Stimulated activated CD8-positive, alpha-beta memory T cell treated with anti-CD3 and anti-CD28 coated beads, Interleukin-15, amount 100 ng/mL, for 48 hours (primary cell): Measurements from ENCODE around the gene ADGRG4.

ENCODE experiments used
- DNase-seq, 2 donors: peaks; one replicate each; pipeline ENCODE4 v3.0.0-alpha.2; 2020; ENCODE audit warnings: low read depth in 2 of 2

ADGRG4 gene

DNA sequence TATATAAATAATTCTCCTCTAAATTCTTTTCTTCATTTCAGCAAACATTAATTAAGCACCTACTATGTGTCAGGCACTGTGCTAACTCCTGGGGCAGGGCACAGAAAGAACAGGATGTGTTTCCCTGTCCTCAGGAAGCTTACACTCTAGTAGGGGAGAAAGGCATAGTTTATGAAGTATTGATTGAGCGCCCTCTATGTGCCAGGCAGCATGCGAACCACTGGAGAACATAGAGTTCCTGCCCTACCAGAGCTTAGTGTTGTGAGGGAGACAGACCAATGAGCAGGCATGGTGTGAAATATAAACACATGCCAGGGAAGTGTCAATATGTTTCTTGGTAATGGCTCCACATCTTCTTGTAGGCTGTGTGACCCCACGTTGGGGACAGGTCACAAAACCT, 3.7 kb downstream of the ADGRG4 start:
- DNase-seq: no peak

DNA sequence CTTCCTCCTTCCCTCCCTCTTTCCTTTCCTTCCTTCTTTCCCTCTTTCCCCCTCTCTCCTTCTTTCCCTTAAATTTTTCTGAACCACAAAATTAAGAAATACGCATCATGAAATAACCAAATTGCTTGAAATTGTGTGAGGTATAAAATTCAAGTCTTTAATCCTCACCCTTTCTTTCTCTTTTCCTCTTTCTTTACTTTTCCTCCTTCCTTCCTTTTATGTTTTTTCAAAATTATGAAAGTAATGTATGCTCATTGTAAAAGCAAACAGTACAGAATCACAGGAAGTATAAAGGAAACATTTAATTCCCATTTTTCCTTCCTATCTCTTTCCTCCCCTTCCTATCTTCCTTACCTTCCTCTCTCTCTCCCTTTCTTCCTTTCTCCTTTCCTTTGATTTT, 5.4 kb downstream of the ADGRG4 start:
- no peak for DNase-seq

DNA sequence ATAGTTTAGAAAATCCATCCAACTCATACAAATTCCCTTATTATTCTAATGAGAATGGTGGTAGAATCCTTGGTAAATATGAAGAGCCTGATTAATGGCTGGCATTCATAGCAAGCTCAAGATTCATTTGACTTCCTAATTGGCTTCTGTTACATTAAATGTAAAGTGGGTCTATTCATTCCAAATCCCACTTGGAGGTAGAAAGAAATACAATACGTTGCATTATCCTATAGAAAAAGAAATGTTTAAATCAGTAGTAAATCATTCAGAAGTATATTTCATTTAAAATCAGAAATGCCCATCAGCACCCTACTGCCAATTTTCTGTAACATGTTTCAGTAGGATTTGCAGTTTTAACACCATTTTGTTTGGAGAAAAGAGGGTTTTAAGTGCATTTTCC, 6.7 kb downstream of the ADGRG4 start:
- no peak for DNase-seq

DNA sequence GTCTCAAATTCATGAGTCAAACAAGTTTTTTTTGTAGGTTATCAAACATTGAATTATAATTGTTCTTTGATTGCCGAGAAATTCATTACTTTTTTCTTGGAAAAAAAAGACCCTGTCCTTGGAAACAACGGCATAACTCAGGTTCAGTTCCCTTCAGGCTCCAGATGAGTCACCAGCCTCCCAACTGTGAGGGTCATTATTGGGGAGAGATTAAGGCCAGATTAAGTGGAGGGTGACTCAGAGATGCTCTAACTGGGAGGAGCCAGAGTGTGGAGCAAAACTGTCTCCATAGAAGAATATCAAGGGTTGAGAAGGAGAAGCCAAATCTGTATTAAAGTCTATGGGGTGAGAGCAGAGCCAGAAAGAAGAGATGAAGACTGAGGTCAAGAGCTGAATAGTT, 9.6 kb downstream of the ADGRG4 start:
- DNase-seq: no peak

DNA sequence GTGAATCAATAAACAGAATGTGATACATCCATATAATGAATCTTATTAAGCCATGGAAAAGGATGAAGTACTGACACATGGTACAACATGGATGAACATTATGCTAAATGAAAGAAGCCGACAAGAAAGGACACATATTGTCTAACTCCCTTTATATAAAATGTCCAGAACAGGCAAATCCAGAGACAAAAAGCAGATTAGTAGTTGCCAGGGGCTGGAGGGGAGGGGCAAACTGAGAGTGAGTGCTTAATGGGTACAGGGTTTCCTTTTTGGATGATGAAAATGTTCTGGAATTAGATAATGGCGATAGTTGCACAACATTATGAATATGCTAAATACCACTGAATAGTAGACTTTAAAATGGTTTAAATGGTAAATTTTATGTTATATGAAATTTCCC, 17.4 kb downstream of the ADGRG4 start:
- no peak for DNase-seq

DNA sequence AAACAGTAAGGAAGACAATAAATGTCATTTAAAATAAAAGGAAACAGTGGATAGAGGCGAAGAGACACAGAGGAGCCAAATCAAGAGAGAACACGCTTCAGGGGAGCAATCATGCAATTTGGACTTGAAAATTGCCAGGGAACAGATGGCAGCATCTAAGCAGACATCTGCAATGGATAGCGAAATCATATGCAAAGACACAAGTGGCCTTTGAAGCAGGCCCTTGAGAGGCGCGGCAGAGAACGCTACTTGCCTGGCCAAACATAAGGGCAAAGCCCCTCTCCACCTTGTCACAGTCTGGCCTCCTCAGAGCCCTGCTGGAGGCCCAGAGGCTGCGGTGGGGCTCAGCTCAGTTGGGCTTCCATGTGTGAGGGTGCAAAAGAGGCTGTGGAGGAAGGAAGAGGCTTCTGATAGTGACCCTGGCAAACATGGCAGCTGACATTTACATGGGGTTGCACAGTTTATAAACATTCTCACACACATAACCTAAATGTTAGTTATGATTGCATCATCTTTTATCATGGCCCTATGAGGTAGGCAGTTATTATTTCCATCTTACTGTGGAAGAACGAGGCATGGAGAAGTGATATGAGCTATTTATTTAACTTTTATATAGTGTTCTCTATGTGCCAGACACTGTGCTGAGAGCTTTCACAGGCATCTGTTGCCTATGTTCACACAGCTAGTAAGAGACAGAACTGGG, 18.3 kb downstream of the ADGRG4 start:
- DNase-seq: no peak

DNA sequence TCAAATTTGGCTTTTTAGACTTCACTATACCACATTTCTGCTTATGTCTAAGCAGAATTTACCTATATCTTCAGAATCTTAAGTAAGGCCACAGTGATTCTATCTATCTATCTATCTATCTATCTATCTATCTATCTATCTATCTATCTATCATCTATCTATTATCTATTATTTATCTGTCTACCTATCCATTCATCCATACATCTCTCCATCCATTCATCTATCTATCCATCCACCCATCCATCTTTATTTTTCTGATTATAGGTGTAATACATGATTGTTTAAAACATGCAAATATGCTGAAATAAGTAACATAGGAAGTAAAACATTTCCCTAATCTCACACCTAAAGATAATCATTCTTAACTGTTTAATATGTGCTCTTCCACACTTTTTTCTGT, 18.8 kb downstream of the ADGRG4 start:
- no peak for DNase-seq

DNA sequence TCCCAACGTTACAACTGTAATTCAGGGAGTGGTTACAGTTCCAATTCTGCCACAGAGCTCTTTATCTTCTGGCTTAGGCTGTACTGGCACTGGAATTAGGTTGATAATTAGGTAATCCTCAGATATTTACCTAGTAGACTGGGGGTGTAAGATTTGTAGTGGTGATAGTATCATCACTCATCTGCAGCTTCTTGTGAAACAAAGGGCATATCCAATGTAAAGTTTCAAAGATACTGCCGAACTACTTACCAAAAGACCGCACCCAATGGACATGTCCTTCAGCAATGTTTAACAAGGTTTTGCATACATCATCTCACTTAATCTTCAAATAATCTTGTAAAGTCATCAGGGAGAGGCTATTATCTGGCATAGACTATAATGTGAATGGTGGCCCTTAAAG, 20.8 kb downstream of the ADGRG4 start:
- DNase-seq: no peak

DNA sequence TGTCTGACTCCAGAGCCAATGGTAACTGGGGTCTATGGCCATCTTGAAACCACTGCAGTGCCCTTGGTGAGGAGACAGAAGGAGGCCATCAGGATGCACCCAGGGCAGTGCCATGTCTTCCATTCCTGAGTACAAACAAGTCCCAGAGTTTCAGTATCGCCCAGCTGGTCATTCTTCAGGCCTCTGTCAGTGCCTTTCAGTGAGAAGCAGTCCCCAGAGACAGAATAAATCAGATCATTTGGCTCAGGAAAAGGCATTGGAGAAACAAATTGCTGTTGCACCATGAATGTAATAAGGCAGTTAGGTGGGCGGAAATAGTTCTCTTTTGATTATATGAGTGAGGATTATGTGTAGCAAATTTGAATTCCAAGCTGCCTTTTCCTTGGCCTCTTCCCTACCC, 21.3 kb downstream of the ADGRG4 start:
- no peak for DNase-seq

DNA sequence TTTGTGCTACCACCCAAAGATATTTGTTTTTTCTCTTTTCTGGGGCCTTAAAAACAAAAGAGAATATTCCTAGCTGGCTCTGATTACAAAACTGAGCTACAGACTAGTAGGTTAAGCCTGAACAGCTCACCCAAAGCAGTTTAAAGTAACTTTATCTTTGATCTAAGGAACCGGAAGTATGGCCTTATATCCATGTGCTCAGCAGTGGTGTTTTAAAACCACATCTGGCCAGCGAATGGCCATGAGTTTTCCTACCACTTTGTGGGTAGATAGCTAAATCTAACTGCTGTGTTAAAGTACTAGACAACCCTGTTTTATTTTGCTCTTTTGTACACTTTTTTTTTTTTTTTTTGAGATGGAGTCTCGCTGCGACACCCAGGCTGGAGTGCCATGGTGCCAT, 24.6 kb downstream of the ADGRG4 start:
- DNase-seq: no peak

DNA sequence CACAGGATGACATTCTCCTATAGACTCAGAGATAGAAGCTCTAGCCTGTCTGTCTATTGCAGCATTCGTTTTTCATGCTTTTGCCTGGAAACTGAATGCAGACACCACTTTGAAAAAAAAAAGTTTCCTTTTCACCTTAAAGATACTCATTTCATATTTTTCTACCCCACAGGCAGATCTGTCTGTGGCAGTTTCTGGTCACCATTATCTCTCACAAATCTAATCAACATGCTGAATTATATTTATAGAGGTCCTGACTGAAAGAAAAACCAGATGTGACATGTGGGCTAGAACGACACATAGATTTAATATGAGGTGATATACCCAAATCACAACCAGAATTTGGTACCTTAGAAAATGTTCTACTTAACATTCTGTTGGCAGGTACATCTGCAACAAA, 28.2 kb downstream of the ADGRG4 start:
- no peak for DNase-seq

DNA sequence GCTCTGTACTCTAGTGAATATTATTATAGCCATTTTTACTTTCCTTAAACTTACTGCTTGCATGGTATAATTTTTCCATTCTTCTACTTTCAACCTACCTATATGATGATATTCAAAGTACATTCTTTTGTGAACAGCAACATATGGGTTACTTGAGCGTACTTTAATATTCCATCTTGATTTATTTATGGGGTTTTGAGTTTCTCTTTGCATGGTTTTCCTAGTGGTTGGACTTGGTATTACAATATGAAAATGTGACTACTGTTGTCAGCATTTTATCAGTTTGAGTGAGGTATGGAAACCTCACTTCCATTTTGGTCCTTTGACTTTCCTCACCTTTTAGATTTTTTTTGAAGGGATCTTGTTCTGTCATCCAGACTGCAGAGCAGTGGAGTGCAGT, 35.9 kb downstream of the ADGRG4 start:
- DNase-seq: no peak

DNA sequence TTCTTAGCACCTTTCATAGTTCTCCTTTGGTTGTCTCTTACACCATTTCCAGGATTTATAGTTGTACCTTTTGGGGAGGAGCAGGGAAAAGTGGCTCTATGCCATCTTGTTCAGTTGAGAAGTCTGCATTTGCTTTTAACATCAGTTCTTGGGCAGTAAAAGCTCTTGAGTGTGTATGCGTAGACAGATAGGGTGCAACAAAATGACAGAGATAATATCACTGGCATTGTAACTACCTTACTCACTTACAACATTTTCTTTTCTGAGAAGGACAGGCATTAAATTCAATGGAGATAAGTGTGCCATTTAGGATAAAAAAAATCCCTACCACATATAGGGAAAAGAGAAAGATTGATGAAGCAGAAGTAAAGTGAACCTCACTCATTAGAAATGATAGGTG, 38.9 kb downstream of the ADGRG4 start:
- no peak for DNase-seq

DNA sequence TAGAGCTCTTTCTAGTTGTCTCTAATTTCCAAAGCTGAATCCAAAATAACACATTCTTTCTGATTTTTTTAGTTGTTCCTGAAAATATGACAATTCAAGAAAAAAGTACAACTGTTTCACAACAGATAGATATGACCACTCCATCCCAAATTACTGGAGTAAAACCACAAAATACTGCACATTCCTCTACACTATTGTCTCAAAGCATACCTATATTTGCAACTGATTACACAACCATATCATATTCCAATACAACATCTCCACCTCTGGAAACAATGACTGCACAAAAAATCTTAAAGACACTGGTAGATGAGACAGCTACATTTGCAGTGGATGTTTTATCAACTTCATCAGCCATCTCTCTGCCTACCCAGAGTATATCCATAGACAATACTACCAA, 43.6 kb downstream of the ADGRG4 start:
- DNase-seq: no peak

DNA sequence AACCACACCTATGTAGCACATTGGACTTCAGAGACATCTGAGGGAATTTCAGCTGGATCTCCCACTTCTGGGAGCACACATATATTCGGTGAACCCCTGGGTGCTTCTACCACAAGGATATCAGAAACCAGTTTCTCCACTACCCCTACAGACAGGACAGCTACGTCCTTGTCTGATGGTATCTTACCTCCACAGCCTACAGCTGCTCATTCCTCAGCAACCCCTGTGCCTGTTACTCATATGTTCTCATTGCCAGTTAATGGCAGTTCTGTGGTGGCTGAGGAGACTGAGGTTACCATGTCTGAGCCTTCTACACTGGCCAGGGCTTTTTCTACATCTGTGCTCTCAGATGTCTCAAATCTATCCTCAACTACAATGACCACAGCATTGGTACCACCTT, 45.7 kb downstream of the ADGRG4 start:
- no peak for DNase-seq

DNA sequence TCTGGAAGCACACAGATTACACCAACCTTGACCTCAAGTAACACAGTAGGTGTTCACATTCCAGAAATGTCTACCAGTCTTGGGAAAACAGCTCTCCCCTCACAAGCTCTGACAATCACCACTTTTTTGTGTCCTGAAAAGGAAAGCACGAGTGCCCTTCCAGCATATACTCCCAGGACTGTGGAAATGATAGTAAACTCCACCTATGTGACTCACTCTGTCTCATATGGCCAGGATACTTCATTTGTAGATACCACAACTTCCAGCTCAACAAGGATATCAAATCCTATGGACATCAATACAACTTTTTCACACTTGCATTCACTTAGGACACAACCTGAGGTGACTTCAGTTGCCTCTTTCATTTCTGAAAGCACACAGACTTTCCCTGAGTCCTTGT, 46.9 kb downstream of the ADGRG4 start:
- no peak for DNase-seq

DNA sequence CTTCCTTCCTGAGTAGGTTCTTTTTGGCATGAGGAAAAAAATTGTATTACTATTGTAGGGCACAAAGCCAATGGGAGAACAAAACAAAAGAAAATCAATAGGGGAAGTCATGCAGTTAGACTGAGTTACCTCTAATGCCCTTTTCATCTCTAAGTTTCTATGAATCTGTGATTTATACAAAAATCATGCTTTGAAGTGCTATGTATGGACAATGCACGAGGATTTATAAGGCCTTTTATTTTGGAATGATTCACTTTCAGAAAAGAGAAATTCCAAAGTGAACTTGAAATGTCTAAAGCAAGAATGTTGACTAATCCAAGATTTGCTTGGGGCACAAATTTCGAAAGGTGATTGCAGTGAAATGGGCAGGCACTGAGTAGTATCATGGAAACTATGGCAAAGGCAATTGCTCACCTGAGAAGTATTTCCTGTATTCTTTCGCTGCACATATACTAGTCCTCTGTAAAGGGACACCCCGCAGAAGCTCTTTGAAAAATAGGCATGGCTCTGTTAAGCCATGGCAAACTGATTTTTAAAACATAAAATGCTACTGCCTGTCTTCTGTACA, 52.8 kb downstream of the ADGRG4 start:
- no peak for DNase-seq

DNA sequence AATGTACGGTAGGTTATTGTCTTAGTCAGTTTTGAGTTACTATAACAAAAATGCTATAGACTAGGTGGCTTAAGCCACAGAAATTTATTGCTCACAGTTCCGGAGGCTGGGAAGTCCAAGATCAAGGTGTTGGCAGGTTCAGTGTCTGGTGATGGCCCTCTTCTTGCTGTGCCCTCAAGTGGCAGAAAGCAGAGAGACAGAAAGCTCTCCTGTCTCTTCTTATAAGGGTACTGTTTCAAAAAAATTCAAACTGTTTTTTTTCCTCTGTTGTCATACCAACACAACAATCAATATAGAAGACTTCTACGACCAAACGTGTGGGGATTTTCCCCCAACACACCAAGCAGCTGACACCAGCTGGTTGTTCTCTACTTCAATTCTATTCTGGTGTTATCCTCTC, 53.4 kb downstream of the ADGRG4 start:
- DNase-seq: no peak

DNA sequence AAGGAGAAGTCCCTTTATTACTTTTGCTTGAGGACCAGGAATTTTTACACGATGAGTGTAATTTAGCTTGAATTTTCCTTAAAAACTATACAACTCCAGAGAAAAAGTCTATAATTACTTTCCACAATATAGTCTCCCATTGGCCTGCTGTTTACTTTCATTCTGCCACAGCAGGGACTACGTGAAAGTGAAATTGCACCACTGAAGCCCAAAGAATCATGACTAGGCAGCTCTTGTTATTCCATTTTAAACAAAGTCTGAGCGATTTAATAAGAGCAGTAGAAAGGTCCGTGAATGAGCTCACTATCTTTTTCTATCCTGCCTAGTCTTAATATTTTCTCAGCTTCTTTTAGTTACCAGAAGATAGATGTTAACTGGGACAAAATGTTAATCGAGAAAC, 68.6 kb downstream of the ADGRG4 start:
- DNase-seq: no peak

DNA sequence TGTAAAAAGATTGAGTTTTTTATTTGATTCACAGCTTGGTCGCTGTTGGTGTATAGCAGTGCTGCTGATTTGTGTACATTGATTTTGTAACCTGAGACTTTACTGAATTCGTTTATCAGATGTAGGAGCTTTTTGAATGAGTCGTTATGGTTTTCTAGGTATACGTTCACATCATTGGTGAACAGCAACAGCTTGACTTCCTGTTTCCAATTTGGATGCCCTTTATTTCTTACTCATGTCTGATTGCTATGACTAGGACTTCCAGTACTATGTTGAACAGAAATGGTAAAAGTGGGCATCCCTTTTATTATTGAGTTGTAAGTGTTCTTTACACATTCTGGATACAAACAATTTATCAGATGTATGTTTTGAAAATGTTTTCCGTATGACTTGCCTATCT, 76.0 kb downstream of the ADGRG4 start:
- no peak for DNase-seq

DNA sequence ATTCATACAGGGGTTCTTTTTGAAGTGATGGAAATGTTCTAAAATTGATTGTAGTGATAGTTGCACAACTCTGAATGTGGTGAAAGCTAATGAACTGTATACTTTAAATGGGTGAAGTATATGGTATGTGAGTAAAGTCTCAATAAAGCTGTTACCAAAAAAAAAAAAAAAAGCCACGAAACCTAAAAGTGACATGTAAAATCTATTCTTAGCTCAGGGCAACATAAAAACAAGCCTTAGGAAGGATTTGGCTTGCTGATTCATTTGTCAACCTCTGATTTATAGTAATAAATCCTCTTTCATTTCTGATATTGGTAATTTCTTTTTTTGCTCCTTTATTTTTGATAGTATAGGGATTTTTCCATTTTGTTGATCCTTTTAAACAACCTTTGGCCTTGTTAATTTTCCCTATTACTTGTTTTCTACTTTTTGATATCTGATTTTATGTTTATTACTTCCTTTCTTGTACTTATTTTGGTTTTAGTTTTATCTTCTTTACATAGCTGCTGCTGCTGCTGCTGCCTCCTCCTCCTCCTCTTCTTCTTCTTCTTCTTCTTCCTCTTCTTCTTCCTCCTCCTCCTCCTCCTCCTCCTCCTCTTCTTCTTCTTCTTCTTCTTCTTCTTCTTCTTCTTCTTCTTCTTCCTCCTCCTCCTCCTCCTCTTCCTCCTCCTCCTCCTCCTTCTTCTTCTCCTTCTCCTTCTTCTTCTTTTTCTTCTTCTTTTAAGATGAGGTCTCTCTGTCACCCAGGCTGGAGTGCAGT, 79.4 kb downstream of the ADGRG4 start:
- DNase-seq: no peak

DNA sequence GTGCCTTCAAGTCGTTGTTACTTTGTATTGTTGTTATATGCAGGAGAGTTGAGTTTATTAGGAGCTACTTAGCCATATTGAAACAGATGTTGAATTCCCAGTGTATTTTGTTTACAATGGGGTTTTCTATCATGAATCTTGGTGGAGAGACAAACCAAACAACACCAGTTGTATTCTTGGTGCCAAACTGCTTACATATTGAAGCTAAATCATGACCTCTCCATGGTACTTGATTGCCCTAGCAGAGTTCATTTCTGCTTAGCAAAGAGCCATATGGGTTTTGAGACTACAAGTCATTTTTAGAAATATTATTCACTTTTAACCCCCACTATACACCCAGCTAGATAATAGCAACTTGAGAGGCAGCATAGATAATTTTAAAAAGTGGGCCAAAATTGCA, 85.4 kb downstream of the ADGRG4 start:
- no peak for DNase-seq

DNA sequence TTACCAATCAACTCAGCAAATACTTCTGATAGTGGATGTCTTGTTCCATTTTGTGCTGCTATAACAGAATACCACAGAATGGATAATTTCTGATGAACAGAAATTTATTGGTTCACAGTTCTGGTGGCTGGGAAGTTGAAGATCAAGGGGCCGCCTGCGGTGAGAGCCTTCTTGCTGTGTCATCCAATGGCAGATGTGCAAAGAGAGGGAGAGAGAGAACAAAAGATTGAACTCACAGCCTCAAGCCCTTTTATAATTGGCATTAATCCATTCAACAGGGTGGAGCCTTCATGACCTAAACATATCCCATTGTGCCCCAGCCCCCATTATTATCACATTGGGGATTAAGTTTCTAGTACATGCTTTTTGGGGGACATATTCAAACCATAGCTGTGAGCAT, 86.1 kb downstream of the ADGRG4 start:
- no peak for DNase-seq
